ENCODE measurements around the gene AJM1. TPM values are rescaled to one million over a fixed set of nuclear protein-coding genes. Genes with fewer than 3 reads are reported as not detected.
"Not testable (repeated sequence)": the region's sequence is repeated elsewhere in the genome, so short reads cannot be mapped to it uniquely, and the experiment has no call there.

Gene AJM1
- total RNA-seq, 1 experiment from 2014 or later = 2.9 TPM

DNA sequence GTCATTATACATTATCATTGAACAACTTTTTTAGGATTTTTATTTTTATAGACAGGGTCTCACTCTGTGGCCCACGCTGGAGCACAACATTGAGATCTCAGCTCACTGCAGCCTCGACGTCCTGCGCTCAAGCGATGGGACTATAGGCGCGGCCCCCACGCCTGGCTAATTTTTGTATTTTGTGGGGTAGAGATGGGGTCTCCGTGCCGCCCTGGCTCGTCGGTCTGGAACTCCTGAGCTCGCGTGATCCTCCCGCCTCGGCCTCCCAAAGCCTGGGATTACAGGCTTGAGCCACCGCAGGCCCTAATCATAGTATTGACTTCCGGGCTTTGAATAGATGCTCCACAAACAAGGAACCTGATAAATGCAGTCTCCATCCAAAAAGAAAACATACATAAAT, 25.2 kb downstream of the AJM1 start:
- H3K4me3 Mint-ChIP-seq (ENCODE audit: low read depth, unreplicated experiment) = no peak overlapping the region
- no peak for DNase-seq
- H3K4me1 Mint-ChIP-seq (ENCODE audit: low read depth, unreplicated experiment) = no peaks in the 10 kb centered on the region
- H3K36me3 Mint-ChIP-seq (ENCODE audit: insufficient read depth, unreplicated experiment) = peaks cover 27% of the 10 kb centered on the region
- CTCF ChIA-PET = interaction anchor here (1.4 kb wide), 1 partner anchor 14 kb away, joined by 4 read pairs; no protein-coding TSS in a partner anchor
- H3K9me3 Mint-ChIP-seq (ENCODE audit: low read depth, unreplicated experiment) = no peaks in the 10 kb centered on the region
- intact Hi-C loops (cut with micrococcal nuclease; ENCODE audit: unreplicated experiment) = no loop called here
- TF ChIP-seq, protein P1, sequence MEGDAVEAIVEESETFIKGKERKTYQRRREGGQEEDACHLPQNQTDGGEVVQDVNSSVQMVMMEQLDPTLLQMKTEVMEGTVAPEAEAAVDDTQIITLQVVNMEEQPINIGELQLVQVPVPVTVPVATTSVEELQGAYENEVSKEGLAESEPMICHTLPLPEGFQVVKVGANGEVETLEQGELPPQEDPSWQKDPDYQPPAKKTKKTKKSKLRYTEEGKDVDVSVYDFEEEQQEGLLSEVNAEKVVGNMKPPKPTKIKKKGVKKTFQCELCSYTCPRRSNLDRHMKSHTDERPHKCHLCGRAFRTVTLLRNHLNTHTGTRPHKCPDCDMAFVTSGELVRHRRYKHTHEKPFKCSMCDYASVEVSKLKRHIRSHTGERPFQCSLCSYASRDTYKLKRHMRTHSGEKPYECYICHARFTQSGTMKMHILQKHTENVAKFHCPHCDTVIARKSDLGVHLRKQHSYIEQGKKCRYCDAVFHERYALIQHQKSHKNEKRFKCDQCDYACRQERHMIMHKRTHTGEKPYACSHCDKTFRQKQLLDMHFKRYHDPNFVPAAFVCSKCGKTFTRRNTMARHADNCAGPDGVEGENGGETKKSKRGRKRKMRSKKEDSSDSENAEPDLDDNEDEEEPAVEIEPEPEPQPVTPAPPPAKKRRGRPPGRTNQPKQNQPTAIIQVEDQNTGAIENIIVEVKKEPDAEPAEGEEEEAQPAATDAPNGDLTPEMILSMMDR (IDR thresholded peaks at IDR 0.05; ENCODE audit: unreplicated experiment) = no peak
- BruUV-seq (replicated peaks) = no TSS peak
- H3K27me3 Mint-ChIP-seq (ENCODE audit: unreplicated experiment) = no peaks in the 10 kb centered on the region
- H3K27ac Mint-ChIP-seq (ENCODE audit: unreplicated experiment) = no peak overlapping the region

DNA sequence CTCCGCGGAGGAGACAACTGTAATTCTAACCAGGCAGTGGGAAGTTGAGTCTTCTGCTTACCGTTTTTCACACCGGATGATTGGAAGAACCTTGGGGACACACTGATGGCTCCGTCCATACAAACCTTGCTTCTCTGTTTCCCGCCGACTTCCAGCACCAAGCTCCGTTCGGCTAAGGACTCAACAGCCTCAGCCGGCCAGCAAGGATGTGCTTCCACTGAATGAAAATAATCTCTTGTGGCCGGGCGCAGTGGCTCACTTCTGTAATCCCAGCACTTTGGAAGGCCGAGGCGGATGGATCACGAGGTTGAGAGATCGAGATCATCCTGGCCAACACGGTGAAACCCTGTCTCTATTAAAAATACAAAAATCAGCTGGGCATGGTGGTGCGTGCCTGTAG, 25.6 kb downstream of the AJM1 start:
- CTCF ChIA-PET = interaction anchor here (1.4 kb wide), 1 partner anchor 14 kb away, joined by 4 read pairs; no protein-coding TSS in a partner anchor
- no peak for DNase-seq
- Mint-ChIP-seq H3K4me3 (ENCODE audit: low read depth, unreplicated experiment) (no peak overlapping the region), H3K4me1 (ENCODE audit: low read depth, unreplicated experiment) (no peaks in the 10 kb centered on the region), H3K27ac (ENCODE audit: unreplicated experiment) (no peak overlapping the region), H3K9me3 (ENCODE audit: low read depth, unreplicated experiment) (no peaks in the 10 kb centered on the region), H3K27me3 (ENCODE audit: unreplicated experiment) (no peaks in the 10 kb centered on the region), H3K36me3 (ENCODE audit: insufficient read depth, unreplicated experiment) (peaks cover 24% of the 10 kb centered on the region)
- TF ChIP-seq, protein P1 (IDR thresholded peaks at IDR 0.05; ENCODE audit: unreplicated experiment) = no peak
- no TSS peak for BruUV-seq (replicated peaks)
- intact Hi-C loops (cut with micrococcal nuclease; ENCODE audit: unreplicated experiment) = no loop called here

DNA sequence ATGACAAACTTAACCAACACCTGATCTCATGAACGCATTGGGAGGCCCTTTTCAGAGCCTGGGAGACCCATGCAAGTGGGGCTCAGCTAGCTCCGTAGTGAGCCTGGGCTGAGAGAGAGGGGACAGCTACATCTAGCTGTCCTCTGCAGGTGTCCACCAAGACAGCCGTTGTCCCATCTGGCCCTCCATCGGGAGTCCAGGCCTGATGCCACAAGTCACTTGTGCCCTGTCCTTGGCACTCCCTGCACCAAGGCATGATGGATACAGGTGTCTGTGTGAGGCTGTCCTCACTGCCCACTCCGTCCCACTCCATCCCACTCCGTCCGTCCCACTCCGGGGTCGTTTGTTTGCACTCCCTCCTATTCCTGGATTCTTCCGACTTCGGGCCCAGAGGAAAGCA, 26.4 kb downstream of the AJM1 start:
- BruUV-seq (replicated peaks) = no TSS peak
- no peak overlapping the region for H3K4me3 Mint-ChIP-seq (ENCODE audit: low read depth, unreplicated experiment)
- TF ChIP-seq, protein P1 (IDR thresholded peaks at IDR 0.05; ENCODE audit: unreplicated experiment) = no peak
- H3K27me3 Mint-ChIP-seq (ENCODE audit: unreplicated experiment) = no peaks in the 10 kb centered on the region
- no peaks in the 10 kb centered on the region for H3K9me3 Mint-ChIP-seq (ENCODE audit: low read depth, unreplicated experiment)
- intact Hi-C loops (cut with micrococcal nuclease; ENCODE audit: unreplicated experiment) = no loop called here
- H3K4me1 Mint-ChIP-seq (ENCODE audit: low read depth, unreplicated experiment) = no peaks in the 10 kb centered on the region
- CTCF ChIA-PET = no interaction called here
- peaks cover 24% of the 10 kb centered on the region for H3K36me3 Mint-ChIP-seq (ENCODE audit: insufficient read depth, unreplicated experiment)
- no peak overlapping the region for H3K27ac Mint-ChIP-seq (ENCODE audit: unreplicated experiment)
- no peak for DNase-seq

DNA sequence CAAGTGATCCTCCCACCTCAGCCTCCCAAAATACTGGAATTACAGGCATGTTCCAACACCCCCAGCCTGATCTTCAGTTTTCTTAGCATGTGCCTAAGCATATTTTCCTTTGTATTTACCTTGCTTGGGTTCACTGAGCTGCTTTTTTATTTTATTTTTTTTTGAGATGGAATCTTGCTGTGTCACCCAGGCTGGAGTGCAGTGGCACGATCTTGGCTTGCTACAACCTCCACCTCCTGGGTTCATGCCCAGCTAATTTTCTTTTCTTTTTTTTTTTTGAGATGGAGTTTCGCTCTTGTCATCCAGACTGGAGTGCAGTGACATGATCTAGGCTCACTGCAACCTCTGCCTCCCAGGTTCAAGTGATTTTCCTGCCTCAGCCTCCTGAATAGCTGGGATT, 27.3 kb downstream of the AJM1 start:
- H3K27ac Mint-ChIP-seq (ENCODE audit: unreplicated experiment); H3K27me3 Mint-ChIP-seq (ENCODE audit: unreplicated experiment); H3K9me3 Mint-ChIP-seq (ENCODE audit: low read depth, unreplicated experiment); DNase-seq; BruUV-seq (replicated peaks); H3K4me1 Mint-ChIP-seq (ENCODE audit: low read depth, unreplicated experiment); CTCF ChIA-PET; intact Hi-C loops (cut with micrococcal nuclease; ENCODE audit: unreplicated experiment); H3K4me3 Mint-ChIP-seq (ENCODE audit: low read depth, unreplicated experiment): not testable (repeated sequence)
- H3K36me3 Mint-ChIP-seq (ENCODE audit: insufficient read depth, unreplicated experiment) = peaks cover 23% of the 10 kb centered on the region

DNA sequence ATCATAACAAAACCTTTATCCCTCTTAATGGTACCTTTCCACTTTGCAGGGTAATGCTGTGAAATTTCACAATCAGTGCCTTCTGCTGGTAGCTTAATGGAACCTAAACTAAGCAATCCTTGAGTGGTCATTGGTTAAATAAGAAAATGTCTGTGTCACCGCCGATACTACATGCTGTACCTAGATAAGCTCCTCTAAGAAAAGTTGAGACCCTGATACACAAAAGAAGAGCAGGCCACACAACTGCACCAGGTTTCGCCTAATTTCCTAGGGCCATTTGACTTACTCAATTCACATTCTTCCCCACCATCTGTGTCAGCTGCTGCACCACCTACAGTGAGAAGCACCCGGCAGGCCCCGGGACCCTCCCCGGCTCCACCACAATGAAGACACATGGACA, 32.9 kb downstream of the AJM1 start:
- no peak overlapping the region for H3K27ac Mint-ChIP-seq (ENCODE audit: unreplicated experiment)
- H3K9me3 Mint-ChIP-seq (ENCODE audit: low read depth, unreplicated experiment) = peaks cover 2% of the 10 kb centered on the region
- H3K4me1 Mint-ChIP-seq (ENCODE audit: low read depth, unreplicated experiment) = peaks cover 8% of the 10 kb centered on the region
- no peak overlapping the region for H3K4me3 Mint-ChIP-seq (ENCODE audit: low read depth, unreplicated experiment)
- CTCF ChIA-PET = no interaction called here
- DNase-seq = no peak
- BruUV-seq (replicated peaks) = no TSS peak
- TF ChIP-seq, protein P1 (IDR thresholded peaks at IDR 0.05; ENCODE audit: unreplicated experiment) = no peak
- intact Hi-C loops (cut with micrococcal nuclease; ENCODE audit: unreplicated experiment) = no loop called here
- no peaks in the 10 kb centered on the region for H3K36me3 Mint-ChIP-seq (ENCODE audit: insufficient read depth, unreplicated experiment)
- H3K27me3 Mint-ChIP-seq (ENCODE audit: unreplicated experiment) = no peaks in the 10 kb centered on the region

Measured in Calu3 (cell line).